ENCODE results near the gene TRPC3.
A peak's percentile ranks its signal among the peaks of the same experiment; 100 is the strongest.
"Not testable (repeated sequence)": the region's sequence is repeated elsewhere in the genome, so short reads cannot be mapped to it uniquely, and the experiment has no call there.

TRPC3 gene

DNA sequence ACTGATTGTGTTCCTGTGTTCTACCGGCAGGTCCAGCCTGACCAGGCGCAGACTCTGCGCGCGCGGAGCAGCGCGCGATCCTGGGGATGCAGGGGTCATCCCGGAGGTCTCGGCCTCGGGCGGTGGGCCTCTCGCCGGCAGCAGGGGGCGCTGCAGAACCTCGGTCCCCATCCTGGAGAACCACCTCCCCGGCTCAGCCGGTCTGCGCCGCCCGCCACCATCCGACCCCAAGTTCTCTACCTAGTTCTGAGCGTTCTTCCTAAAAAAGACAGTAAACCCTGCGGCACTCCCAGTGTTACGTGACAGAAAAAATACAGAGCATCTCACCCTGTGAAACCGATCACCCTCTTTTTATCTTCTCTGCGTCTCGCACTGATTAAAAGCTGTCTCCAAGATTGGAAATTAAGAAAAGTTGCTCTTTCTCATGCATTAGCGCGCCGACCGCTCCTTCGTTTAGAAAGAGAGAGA lies 1.6 kb downstream of the TRPC3 start:
- DNase-seq (ENCODE audit: low read depth, low spot score): peak; percentile 91

DNA sequence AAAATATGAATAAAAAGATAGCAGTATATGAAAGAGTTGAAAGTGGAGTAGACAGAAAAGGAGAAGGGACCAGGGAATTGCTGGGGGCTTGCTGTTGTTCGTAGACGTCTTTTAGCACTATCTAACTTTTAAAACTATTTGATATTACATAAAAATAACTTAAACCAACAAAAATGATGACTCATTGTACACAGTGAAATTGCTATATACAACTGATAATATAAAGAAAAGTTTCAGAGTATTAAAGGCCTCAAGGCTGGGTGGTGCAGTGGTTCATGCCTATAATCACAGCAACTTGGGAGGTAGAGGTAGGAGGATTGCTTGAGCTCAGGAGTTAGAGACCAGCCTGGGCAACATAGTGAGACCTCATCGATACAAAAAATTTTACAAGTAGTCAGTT lies 5.2 kb downstream of the TRPC3 start:
- DNase-seq (ENCODE audit: low read depth, low spot score): no peak

DNA sequence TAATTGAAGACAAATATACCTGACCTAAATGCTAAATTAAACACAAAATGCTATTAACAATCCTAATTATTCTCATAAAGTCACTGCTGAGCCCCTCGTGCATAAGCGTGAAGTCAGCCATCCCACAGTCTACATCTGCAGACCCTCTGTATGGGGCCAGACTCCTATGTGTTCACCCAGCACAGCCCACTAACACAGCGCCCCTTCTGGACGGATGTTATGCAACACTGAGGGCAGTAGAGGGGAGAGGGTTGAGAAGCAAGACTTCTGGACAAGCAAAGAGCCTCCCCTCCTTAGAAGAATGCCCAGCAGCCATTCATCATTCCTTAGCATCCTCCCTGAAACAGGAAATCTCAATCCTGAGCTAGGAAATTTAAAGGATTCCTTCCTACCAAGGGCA lies 7.9 kb downstream of the TRPC3 start:
- DNase-seq (ENCODE audit: low read depth, low spot score): no peak

DNA sequence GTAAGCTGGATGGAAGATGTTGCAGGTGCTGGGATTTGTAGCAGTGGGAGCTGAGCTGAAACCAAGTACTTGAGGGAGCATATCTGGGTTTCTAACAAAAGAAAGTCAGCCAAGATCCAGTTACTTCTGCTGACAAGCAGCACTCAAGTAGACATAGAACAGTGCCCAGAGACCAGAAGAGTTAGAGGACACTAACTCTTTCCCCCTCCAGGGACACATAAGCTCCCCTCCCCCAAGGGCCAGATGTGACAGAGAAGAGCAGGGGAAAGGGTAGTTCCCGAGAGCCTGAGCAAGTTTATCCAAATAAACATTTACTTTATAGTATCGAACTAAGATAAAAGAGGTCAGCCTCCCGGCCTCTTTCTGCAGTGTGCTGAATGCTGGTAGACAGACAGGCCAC lies 12.2 kb downstream of the TRPC3 start:
- no peak for DNase-seq (ENCODE audit: low read depth, low spot score)

DNA sequence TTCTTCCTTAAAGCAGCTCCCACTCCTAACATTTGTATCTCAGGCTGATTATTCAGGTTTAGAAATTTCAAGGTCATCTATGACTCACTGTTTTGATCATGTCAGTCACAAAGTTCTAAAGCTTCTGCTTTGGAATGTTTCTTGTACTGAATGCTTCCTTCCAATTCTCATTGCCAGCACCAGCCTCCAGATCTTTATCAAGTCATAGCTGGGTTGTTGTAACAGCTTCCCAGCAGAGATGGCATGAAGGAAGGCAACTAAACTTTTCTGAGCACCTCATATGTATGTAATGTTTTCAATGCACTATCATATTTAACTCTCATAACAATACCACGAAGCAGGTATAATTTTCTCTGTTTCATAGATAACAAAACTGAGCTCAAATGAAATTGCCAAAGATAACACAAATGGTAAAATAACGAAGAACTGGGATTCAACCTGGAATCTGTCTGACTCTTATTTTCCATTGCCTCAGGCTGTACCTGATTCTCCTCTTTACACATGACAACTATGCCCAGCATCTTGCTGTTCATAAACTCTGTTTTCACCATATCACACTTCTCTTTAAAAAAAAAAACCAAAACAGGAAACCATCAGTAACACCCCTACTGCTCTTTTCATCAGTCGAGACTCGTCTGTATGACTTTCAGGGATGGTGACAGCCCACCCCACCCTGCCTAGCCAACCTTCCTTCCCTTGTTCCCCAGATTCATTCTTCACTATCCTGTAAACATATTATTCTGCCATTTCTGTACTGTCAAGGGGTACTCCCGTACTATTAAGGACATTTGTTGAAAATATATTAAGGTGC lies 13.4 kb downstream of the TRPC3 start:
- peak; percentile 33 for DNase-seq (ENCODE audit: low read depth, low spot score)

DNA sequence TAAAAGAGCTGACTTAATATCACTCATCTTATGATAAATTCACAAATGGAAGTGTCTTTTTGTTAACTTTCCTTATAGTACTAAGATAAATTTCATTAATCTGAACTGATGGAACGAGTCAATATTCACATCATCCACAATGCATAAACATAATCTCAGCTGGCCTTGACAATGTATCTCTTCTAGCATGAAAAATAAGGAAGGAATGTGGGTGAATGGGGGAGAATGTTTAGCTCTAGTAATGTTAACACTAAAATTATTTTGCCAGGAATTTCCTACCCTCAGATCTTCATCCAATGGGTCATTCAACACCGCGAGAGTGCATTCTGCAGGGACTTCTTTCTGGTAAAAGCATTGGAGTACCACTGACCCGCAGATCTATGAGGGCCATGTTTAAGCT lies 15.8 kb downstream of the TRPC3 start:
- DNase-seq (ENCODE audit: low read depth, low spot score): no peak

DNA sequence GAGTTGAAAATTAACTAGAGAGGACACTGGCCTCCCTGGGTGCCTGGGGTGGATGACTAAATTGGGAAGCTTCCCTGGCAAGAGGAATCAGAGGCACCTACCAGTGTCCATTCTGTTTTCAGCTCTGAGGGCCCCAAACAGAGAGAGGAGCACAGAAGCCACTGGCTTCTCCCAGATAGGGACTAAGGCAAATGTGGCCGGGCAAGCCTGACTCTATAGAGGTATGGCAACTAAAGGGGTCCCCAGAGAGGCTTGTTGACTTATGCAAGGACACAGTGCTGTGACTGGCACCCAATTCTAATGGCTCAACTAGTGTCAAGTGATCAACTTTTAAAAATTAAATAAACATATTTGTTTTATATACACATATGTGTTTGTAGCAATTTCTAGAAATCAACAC lies 17.2 kb downstream of the TRPC3 start:
- DNase-seq (ENCODE audit: low read depth, low spot score): no peak

DNA sequence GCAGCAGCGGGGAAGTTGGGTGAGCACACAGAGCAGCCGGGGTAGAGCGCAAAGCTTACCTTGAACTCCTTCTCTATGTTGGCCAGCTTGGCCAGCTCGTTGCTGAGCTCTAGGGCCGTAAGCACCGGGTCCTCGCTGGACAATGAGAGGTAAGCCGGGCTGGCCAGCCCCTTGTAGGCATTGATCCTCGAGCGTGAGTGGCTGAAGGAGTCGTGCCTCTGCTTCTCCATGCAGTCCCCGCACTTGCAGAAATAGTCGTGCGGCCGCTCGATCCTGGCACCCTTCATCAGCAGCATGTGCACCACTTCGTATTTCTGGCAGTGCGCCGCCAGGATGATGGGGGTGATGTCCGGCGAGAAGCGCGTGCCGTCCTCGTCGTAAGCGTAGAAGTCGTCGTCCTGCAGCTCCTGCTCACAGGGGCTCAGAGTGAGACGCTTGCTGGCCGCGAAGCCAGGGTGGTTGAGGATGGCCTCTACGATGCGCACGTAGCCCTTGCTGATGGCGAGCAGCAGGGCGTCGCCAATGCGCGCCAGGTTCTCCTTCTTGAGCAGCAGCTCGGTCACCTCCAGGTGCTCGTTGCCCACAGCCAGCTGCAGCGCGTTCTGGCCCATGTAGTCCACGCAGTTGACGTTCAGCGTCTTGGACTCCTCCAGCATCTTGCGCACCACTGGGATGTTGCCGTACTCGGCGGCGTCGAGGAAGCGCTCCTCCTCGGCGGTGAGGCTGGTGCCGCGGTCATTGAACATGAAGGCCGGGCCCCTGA lies 19.5 kb downstream of the TRPC3 start:
- no peak for DNase-seq (ENCODE audit: low read depth, low spot score)

DNA sequence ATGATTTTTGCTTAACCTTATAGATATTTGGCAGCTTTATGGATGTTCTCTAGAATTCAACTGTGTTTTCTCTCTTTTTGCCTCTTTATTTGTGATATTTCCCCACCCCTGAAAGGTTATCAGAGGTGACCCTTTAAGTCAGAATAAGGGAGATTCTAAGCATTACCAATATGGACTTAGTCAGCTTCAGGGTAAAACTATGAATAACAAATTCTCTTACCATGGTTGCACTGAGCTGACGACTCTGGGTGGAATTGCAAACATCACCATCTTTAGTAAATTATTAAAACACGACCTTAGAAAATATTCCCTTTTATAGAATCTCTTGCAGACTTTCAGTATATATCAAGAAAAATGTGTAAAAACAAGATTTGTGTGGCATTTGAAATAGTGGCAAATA lies 21.6 kb downstream of the TRPC3 start:
- DNase-seq (ENCODE audit: low read depth, low spot score): no peak

DNA sequence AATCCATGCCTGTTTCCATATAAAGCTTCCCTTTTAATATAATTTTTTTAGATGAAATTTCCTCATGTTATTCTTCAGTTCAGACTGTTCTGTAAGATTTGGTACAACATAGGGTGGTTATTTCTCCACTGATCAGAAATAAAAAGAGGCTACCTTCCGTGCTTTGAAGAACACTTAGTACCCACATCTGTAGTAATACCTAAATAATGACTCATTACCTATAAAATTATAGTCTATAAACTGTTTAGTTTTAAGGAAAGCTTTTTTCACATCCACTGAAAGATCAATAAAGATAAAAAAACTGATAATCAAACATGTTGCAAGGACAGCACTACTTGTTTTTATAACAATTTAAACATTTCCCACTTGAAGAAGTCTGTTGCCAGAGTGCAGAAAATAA lies 23.9 kb downstream of the TRPC3 start:
- no peak for DNase-seq (ENCODE audit: low read depth, low spot score)

DNA sequence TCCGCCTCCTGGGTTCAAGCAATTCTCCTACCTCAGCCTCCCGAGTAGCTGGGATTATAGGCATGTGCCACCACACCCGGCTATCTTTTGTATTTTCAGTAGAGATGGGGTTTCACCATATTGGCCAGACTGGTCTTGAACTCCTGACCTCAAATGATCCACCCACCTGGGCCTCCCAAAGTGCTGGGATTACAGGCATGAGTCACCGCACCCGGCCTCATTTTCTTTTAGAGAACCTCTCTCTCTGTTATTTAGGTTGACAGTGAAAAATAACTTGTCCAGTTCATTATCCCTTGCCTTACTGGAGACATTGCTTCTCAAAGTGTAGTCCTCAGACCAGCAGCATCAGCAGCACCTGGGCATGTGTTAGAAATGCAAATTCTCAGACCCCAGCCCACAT lies 25.4 kb downstream of the TRPC3 start:
- DNase-seq (ENCODE audit: low read depth, low spot score): not testable (repeated sequence)

DNA sequence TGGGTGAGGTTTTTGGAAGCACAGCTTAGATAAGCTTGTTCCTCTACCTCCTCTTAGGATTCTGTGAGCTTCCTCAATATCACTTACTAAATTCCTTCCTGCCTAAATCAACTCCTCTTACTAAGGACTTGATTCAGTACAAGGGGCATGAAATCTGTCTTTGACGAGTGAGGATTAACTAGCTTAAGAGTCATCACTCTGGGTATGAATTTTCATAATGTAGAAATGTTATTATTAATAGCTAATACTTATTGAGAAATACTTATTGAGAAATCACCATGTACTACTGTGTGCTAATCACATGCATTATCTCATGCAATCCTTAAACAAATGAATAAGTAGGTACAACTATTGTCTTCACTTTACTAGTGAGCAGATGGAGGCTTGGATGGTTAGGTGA lies 28.6 kb downstream of the TRPC3 start:
- no peak for DNase-seq (ENCODE audit: low read depth, low spot score)

DNA sequence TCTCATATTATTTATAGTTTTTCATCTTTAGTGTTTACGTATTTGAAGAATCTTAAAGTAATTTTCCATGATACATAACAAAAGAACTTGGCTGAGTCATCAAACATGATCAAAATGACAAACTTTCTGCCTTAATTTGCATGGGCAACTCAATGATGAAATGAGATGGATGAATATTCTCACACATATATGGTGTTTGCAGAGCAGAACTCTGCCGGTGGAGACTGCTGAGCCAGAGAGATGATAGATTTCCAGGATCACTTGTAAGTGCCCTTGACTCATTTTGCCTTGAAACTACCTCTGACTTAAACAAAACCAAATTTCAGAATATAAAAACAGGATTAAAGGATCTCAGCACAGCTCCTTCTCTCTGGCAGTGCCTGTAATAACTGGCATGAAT lies 38.2 kb downstream of the TRPC3 start:
- DNase-seq (ENCODE audit: low read depth, low spot score): no peak

DNA sequence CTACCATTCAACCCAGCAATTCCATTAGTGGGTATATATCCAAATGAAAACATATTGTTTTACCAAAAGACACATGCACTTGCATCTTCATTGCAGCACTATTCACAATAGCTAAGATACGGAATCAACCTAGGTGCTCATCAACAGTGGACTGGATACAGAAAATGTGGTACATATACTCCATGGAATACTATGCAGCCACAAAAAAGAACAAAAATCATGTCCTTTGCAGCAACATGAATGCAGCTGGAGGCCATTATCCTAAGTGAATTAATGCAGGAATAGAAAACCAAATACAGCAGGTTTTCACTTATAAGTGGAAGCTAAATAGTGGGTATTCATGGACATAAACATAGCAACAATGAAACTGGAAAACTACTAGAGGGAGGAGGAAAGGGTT lies 43.5 kb downstream of the TRPC3 start:
- no peak for DNase-seq (ENCODE audit: low read depth, low spot score)

DNA sequence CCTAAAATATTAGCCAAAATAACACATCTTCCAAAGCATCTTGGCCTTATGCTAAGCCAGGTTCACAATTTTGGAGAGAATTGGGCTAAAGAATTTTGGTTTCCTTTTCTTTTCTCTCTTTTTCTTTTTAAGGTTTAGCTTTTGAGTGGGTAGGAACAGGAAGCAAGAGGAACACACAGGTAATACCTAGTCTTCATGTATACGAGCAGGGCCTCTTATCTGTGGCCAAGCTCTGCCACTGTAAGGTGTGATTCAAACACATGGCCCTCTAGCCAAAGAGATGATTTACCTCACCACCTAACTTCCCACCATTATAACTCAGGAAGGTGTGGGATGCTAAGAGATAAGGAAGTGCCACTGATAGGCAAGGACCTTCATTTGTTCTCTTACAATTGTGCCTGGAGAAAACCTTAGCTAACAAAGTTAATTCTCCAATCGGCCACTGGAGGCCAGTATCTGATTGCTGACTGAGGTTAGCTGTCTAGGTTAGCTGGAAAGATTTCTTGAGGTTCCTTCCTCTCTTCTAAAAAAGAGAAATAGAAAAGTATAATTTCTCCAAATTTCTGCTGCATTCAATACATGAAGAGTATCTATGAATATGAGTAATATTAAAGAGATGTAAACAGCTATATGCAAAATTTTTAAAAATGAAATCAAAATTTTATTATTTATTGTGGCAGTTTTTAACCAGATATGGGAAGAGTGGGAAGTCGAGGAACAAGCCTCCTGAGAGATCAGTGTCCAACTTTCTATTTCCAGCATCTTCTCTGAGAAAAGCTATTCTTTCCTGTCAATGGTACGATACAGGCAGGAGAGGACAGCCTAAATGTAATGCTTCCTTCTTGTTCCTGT lies 51.5 kb downstream of the TRPC3 start:
- peak; percentile 74 for DNase-seq (ENCODE audit: low read depth, low spot score)

DNA sequence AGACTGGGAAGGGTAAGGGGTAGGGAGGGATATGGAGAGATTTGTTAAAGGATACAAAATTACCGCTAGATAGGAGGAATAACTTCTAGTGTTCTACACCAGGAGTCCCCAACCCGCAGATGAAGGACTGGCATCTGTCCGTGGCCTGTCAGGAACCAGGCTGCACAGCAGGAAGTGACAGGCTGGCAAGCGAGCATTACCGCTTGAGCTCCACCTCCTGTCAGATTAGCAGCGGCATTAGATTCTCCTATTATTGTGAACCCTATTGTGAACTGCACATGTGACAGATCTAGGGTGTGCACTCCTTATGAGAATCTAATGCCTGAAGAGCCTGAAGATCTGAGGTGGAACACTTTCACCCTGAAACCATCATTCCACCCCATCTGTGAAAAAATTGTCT lies 53.7 kb downstream of the TRPC3 start:
- DNase-seq (ENCODE audit: low read depth, low spot score): no peak

DNA sequence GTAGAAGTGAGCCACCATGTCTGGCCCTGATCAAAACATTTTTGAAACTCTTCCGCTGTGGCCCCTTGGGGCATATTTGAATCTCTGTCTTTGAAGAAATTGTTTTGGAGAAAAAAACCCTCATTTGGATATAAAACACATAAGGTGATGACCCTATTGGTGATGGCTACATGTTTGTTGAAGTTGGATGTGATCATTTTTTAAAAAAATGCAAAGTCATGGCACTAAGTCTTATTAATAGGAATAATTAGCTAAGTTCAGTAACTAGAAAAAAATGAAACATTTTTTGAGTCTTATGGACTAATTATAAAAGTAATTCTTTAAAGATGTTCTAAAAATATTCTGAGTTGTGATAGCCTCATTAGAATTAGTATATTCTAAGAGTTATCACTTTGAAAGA lies 63.7 kb downstream of the TRPC3 start:
- DNase-seq (ENCODE audit: low read depth, low spot score): no peak

DNA sequence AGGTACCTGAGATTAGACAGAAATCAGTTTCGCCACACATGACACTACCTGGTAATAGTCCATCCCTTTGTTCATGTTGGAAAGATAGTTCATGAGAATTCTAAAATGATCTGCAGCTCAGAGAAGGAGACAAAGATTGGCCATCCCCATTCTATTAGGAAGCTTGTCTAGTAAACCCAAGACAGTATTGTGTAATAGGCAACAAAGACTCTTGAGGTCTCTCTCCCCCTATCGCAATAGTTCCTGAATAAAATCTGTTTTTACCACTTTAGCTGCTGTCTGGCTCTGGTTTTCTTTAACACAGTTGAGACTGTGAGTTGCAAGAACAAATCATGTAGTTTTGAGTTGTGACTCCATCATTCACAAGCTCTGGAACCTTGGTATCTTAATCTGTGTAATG lies 66.7 kb downstream of the TRPC3 start:
- DNase-seq (ENCODE audit: low read depth, low spot score): no peak

DNA sequence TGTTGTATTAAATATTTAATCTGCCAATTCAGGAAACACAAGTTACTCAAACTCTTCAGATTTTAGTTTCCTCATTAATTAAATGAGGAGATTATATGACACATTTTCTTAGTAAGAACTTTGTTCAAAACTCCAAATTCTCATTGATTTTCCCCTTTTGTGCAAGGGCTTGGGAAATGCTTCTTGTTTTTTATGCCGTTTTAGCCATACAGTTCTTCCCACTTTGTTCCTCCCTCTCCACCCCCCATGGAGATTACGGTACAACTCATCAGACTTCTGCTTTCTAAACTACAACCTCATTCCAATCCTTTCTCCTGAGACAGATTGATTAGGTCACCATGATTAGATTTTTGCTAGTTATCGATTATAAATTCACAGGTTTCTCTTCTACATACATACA lies 70.7 kb downstream of the TRPC3 start:
- no peak for DNase-seq (ENCODE audit: low read depth, low spot score)

DNA sequence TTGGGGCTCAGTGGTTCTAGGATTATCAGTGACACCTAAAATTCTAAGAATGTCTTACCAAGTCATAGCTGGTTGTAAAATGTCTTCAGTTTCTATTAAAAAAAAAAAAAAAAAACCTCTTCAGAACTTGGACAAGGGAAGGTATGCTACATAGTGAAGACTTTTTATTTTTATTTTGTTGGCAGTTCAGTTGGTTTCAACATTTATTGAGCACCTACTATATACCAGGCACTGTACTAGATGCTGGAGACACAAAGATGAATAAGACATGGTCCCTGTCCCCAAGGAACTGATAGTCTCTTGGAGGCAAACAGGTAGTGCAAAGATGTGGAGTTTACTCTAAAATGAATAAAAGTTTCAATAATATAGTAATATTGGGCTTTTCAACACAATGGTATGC lies 72.7 kb downstream of the TRPC3 start:
- no peak for DNase-seq (ENCODE audit: low read depth, low spot score)

DNA sequence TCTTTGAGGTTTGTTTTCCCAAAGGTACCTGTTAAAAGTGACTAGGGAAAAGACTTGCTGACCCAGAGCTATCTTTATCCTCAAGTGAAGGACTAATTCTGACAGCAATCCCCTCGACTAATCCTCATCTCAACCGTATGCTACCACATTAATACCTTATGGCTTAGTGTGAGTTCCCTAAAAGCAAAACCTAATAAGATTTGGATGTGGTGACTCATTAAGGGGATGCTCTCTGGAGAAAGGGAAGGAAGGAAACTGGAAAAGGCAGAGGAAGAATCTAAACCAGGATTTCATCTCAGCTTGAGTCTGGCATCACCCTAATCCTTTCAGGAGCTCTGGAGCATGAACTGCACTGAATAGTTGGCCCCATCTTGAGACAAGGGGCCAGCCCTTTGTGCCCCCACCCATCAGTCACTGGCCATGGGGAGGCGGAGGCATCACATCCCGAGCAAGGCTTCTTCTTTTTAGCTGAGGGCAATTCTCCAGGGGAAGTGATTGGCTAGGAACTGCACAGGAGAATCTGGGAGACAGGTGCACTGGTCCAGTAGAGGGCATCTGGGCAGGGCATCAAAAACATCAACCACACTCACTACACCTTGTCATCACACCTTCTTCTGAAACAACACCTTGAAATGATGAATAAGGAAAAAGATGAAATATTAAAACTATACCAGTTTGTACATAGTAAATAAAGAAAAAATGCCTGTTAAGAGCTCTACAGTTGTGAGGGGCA lies 74.7 kb downstream of the TRPC3 start:
- DNase-seq (ENCODE audit: low read depth, low spot score): no peak

DNA sequence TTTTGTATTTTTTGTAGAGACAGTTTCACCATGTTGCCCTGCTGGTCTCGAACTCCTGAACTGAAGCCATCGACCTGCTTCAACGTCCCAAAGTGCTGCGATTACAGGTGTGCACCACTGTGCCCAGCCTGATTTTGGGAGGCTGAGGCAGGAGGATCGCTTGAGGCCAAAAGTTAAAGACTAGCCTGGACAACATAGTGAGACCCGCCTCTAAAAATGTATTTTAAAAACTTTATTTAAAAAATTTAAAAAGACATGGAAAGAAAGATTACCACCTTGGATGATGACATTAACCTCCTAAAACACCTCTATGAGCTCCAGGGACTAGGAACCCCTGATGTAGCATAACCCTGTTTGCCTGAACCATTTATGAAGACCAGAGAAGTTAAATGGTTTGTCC lies 75.8 kb downstream of the TRPC3 start:
- no peak for DNase-seq (ENCODE audit: low read depth, low spot score)

All from astrocyte of the hippocampus (primary cell).